HG03159 (cell line): ENCODE results near the gene KLHL7.
"Not testable (repeated sequence)": the region's sequence is repeated elsewhere in the genome, so short reads cannot be mapped to it uniquely, and the experiment has no call there.

Experiments used
- ATAC-seq: cut with Tn5 transposase; IDR thresholded peaks from one replicate; pipeline ENCODE4 v1.9.1; 2021; ENCODE audit warnings: mild to moderate bottlenecking, moderate library complexity; ENCODE audit not compliant: unreplicated experiment

KLHL7 gene

GRCh38 chr7:23181684-23182553 is 76.3 kb downstream of the KLHL7 start, which contains the start of gene NUP42:
Gene NUP42, plus strand, starts transcription at chr7:23182048. Its CDS starts 38 bp downstream, at chr7:23182086.
- peak; percentile 91 for ATAC-seq

- no peak for ATAC-seq
These were observed 77.9 kb downstream of the KLHL7 start for GRCh38 chr7:23183279-23184012.

DNA sequence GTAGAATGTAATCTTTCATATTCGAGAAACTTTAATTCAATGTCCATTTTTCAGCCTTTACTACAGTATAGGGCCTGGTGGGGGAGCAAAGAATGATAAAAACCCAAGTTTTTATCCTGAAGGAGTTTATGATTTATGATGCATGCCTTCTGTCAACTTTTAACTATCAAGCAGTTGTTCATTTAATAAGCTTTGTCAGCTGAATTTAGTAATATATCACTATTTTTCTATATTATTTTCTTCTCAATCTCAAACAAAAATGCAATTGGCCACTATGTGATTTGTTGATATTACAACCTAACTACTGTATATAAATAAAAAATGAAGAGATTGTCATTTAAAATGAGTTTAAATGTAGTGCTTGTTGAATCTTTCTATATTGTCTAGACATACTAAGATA is 78.7 kb downstream of the KLHL7 start:
- no peak for ATAC-seq

DNA sequence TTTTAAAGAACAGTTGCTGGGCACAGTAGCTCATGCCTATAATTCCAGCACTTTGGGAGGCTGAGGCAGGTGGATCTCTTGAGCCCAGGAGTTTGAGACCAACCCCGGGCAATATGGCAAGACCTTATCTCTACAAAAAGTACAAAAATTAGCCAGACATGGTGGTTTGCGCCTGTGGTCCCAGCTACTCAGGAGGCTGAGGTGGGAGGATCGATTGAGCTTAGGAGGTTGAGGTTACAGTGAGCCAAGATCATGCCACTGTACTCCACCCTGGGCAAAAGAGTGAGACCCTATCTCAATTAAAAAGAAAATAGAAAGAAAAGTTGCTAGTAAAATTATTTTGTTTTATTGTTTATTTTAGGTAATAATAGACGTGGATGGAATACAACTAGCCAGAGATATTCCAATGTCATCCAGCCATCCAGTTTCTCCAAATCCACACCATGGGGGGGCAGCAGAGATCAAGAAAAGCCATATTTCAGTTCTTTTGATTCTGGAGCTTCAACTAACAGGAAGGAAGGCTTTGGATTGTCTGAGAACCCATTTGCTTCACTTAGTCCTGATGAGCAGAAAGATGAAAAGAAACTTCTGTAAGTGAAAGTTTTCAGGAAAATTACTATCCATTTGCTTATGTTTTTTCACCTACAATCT is 79.2 kb downstream of the KLHL7 start:
- no peak for ATAC-seq

DNA sequence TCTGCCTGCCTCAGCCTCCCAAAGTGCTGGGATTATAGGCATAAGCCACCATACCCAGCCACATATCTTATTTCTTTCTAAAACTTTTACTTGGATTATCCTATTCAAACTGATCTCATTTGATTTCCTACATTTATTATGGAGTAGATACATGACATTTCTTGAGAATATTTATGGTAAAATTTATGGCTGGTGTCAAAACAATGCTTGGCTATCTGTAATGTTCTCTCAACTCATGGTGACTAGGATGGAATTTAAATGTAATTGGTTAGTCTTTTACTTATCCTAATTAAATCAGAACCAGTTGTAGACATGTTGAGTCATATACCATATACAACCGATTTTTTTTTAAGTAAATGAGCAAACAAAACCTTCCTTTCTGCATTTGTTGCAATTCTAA is 80.4 kb downstream of the KLHL7 start:
- no peak for ATAC-seq

GRCh38 chr7:23191022-23191421 is 85.4 kb downstream of the KLHL7 start:
- ATAC-seq: no peak

GRCh38 chr7:23193650-23194227 is 88.2 kb downstream of the KLHL7 start:
- not testable (repeated sequence) for ATAC-seq

- no peak for ATAC-seq
These were observed 90.7 kb downstream of the KLHL7 start for GRCh38 chr7:23196306-23196705.

DNA sequence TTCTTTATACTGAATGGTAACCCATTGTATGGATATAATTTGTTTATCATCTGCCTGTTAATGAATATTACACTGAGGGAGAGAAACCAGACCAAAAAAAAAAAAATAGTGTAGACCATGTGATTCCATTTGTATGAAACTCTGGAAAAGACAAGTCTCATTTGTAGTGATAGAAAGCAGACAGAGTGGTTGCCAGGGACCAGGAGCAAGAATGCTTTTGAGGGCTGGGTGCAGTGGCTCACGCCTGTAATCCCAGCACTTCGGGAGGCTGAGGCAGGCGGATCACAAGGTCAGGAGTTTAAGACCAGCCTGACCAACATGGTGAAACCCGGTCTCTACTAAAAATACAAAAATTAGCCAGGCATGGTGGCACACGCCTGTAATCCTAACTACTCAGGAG is 92.2 kb downstream of the KLHL7 start:
- not testable (repeated sequence) for ATAC-seq

GRCh38 chr7:23200331-23200730 is 94.7 kb downstream of the KLHL7 start:
- no peak for ATAC-seq

GRCh38 chr7:23204241-23204640 is 98.7 kb downstream of the KLHL7 start:
- no peak for ATAC-seq

DNA sequence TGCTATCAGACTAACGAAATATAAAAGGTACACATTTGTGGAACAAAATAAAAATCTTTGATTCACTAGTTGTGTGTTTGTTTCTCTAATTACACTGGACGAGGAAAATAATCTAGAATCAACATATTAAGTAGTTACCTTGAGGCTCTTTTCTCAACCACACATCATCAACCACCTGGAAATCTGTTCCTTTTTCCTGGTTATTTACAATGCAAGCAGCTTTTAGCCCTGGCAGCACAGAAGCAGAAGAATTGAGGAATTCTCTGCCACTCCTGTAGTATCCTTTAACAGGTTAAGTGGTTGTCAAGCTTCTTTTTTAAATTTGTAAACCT is 100.0 kb downstream of the KLHL7 start:
- no peak for ATAC-seq

DNA sequence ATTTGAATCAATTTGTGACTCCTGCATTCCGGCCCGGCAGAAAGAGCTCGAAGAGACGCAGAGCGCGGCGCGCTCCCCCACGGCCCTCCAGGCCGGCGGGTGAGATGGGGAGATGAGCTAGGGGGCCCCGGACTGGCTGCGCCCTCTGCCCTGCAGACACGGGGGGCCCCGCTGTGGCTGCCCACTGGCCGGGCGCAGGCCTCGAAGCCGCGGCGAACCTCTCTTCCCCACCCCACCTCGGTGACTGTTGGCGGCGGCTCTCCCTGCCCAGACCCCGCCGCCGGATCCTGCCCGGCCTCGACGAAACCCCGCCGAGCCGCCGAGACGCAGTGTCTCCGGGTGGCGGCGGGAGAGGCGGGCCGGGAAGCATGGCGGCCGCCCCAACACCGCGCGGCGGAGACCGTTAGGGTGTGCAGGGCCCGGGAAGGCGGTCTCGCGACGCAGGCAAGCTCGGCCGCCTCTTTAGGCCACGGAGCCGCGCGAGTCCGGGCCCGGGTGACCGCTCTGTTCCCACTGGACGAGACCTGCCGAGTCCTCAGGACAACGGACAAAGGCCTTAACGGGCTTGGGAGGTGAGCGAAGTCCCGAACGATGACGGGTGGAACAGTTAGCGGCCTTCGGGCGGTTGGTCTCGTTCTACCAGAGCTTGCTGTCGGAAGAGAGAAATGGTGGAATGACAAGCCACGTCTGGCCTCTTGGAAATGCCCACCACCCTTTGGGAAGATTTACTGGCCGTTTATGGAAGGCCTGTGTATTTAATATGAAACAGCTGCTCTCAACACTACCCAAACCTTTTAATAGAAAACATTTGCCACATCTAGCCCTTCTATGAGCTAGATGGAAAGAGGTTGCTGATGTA is 100.6 kb downstream of the KLHL7 start:
- ATAC-seq: no peak

DNA sequence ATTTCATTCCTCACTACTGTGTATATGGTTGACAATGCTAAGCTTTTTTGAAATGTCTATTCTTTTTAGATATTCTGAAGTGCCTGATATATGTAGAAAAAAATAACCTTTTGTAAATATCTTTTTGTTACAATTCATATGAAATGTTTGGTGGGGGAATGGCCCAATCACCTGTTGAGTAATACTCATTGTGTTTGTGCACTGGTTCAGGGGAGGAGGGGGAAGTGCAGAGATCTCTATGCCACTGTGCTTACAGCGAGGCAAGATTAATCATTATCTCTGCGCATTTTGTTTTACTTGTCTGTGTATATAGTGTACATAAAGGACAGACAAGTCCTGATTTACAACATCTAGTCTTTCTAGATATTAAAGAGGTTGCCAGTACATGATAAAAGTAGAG is 101.4 kb downstream of the KLHL7 start:
- ATAC-seq: no peak

GRCh38 chr7:23207884-23208283 is 102.3 kb downstream of the KLHL7 start:
- ATAC-seq: no peak

DNA sequence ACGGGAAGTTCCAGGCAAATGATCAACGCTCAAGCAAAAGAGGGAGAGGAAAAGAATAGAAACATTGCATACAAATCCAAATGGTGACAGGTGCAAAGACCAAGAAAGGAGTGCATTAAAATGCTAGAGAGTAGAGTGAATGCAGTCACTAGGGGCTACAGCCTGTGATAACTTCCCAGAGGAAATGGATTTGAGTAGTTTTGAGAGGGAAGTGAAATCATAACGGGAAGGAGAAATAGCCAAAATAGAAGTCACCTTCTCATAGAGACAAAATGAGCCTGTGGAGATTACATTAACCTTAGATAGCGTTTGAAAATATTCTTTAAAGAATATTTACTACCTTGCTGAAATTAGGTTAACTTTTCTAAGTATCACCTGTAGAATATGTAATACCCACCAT is 102.7 kb downstream of the KLHL7 start:
- no peak for ATAC-seq

DNA sequence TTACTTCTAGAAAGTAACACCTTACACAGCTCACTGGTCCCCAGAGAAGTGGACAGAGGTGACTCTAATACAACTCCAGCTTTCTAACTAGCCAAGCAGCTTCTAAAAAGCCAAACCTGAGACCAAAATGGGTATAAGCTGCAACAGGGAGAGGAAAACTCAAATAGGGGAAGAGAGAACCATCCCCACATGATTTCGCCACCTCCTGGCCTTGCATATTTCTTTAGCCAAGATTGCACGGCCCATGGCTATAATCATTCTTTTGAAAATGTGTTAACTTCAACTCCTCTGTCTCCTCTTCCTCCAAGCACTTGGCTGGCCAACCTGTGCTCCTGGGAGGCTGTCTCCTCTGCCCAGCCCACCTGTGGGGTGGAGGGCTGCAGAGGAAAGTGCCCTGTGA is 104.9 kb downstream of the KLHL7 start:
- no peak for ATAC-seq

- ATAC-seq: no peak
These were observed 106.0 kb downstream of the KLHL7 start for GRCh38 chr7:23211589-23211988.

- ATAC-seq: no peak
These were observed 106.8 kb downstream of the KLHL7 start for GRCh38 chr7:23212395-23212794.

DNA sequence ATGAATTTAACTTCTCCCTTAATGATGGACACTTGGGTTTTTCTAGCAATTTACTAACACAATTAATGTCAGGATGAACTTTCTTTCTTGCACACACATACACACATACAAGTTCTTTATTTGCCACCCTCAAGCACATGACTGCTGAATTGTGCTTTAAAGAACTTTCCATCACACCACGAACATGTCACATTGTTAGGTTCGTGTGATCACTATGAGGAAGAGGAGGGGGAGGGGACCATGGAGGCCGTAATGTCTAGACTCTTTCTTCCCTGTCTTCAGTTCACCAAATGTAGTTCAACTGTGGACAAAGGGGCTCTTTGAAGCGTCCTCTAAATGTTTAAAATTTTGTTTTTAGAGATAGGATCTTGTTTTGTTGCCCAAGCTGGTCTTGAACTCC is 107.3 kb downstream of the KLHL7 start:
- no peak for ATAC-seq
